Hepatocyte (in vitro differentiated cells): ENCODE data around the gene ATG14. TPM values are rescaled to one million over a fixed set of nuclear protein-coding genes. Genes with fewer than 3 reads are reported as not detected.
A peak's percentile ranks its signal among the peaks of the same experiment; 100 is the strongest.

Experiments used
- DNase-seq: peaks from one replicate; pipeline ENCODE4 v3.0.0-alpha.2; 2016; ENCODE audit warnings: low spot score
- H2AFZ ChIP-seq: fragments of 200-600 bp; sonication (generic); 2 replicates; pipeline ENCODE4 v1.6.0; 2016; ENCODE audit warnings: antibody characterized with exemption, mild to moderate bottlenecking
- H3K27ac ChIP-seq: fragments of 200-600 bp; sonication (generic); 2 replicates; pipeline ENCODE4 v1.5.1; 2016; ENCODE audit warnings: mild to moderate bottlenecking
- H3K27me3 ChIP-seq: fragments of 200-600 bp; sonication (generic); 2 replicates; pipeline ENCODE4 v1.6.1; 2016
- H3K36me3 ChIP-seq: fragments of 200-600 bp; sonication (generic); replicated peaks from 2 replicates; pipeline ENCODE4 v1.5.1; 2016; ENCODE audit warnings: low read depth; ENCODE audit not compliant: insufficient read depth
- H3K4me1 ChIP-seq: fragments of 200-600 bp; sonication (generic); 2 replicates; pipeline ENCODE4 v1.5.1; 2016; ENCODE audit warnings: mild to moderate bottlenecking, moderate library complexity; ENCODE audit not compliant: insufficient read depth
- H3K4me2 ChIP-seq: fragments of 200-600 bp; sonication (generic); 2 replicates; pipeline ENCODE4 v1.6.0; 2016
- H3K4me3 ChIP-seq: fragments of 200-600 bp; sonication (generic); 2 replicates; pipeline ENCODE4 v1.5.1; 2016; ENCODE audit warnings: mild to moderate bottlenecking
- H3K79me2 ChIP-seq: fragments of 200-600 bp; sonication (generic); 2 replicates; pipeline ENCODE4 v1.6.0; 2017; ENCODE audit warnings: mild to moderate bottlenecking
- H3K9me2 ChIP-seq: fragments of 200-600 bp; sonication (generic); replicated peaks from 2 replicates; pipeline ENCODE4 v1.6.0; 2017; ENCODE audit warnings: mild to moderate bottlenecking; ENCODE audit not compliant: insufficient read depth
- H3K9me3 ChIP-seq: fragments of 200-600 bp; sonication (generic); 2 replicates; pipeline ENCODE4 v1.5.1; 2016; ENCODE audit warnings: low read depth, mild to moderate bottlenecking
- H4K20me1 ChIP-seq: fragments of 200-600 bp; sonication (generic); 2 replicates; pipeline ENCODE4 v1.6.0; 2016; ENCODE audit warnings: mild to moderate bottlenecking; ENCODE audit not compliant: insufficient read depth, poor library complexity, severe bottlenecking
- CTCF ChIP-seq: fragments of 200-600 bp; sonication (generic); IDR thresholded peaks from 2 replicates; pipeline ENCODE4 v1.5.1; 2016; ENCODE audit warnings: antibody characterized with exemption, mild to moderate bottlenecking; ENCODE audit not compliant: poor library complexity
- EZH2 ChIP-seq: fragments of 200-600 bp; sonication (generic); IDR thresholded peaks from 2 replicates; pipeline ENCODE4 v1.6.1; 2016; ENCODE audit warnings: antibody characterized with exemption, mild to moderate bottlenecking, borderline replicate concordance
- EZH2phosphoT487 ChIP-seq: fragments of 200-600 bp; sonication (generic); IDR thresholded peaks from one replicate; pipeline ENCODE4 v1.6.1; 2018; ENCODE audit warnings: antibody characterized with exemption, mild to moderate bottlenecking, low read depth, moderate library complexity; ENCODE audit not compliant: unreplicated experiment, severe bottlenecking
- WGBS: methylation state at CpG from one replicate; pipeline ENCODE4 v1.1.6; 2016; ENCODE audit warnings: low lambda C conversion rate; ENCODE audit errors: missing lambda C conversion rate; 5-methylcytosine and 5-hydroxymethylcytosine counted together
- polyA plus RNA-seq: library from polyadenylated mRNA; unstranded; fragments of >200 nt; fragmentation: Nextera tagmentation; extraction: Ambion mirVana; gene quantifications from 2 replicates; pipeline ENCODE4 v1.2.1, GENCODE V29; 2016
- total RNA-seq: library from RNA; depleted of rRNA; stranded (reverse); fragments of >200 nt; gene quantifications from 2 replicates; pipeline ENCODE4 v1.2.3, GENCODE V29; 2014

The ATG14 gene
- total and polyA plus RNA-seq, 2 experiments from 2014 or later: 3.3 to 16.6 TPM

GRCh38 chr14:55351111-55351510 is 60.5 kb downstream of the ATG14 start:
- no peaks in the 10 kb centered on the region for H3K9me2 ChIP-seq
- no peak for DNase-seq
- 97% methylated on average over 9 of the region's 9 CpGs for WGBS
- no peaks in the 10 kb centered on the region for H3K36me3 ChIP-seq
- peaks cover 8% of the 10 kb centered on the region for H3K4me1 ChIP-seq
- no peak overlapping the region for H3K4me3 ChIP-seq
- TF ChIP-seq CTCF (no peak), EZH2phosphoT487 (no peak), EZH2 (no peak)
- no peak overlapping the region for H2AFZ ChIP-seq
- H3K9me3 ChIP-seq: no peaks in the 10 kb centered on the region
- H3K79me2 ChIP-seq: peaks cover 56% of the 10 kb centered on the region
- no peak overlapping the region for H3K27ac ChIP-seq
- no peak overlapping the region for H3K4me2 ChIP-seq
- no peaks in the 10 kb centered on the region for H3K27me3 ChIP-seq
- H4K20me1 ChIP-seq: no peaks in the 10 kb centered on the region

GRCh38 chr14:55350461-55350860 is 61.2 kb downstream of the ATG14 start:
- Histone ChIP-seq H3K27me3 (no peaks in the 10 kb centered on the region), H3K4me2 (no peak overlapping the region), H3K36me3 (no peaks in the 10 kb centered on the region), H2AFZ (no peak overlapping the region), H3K4me3 (no peak overlapping the region), H4K20me1 (peaks cover 4% of the 10 kb centered on the region), H3K79me2 (peaks cover 62% of the 10 kb centered on the region), H3K4me1 (peaks cover 8% of the 10 kb centered on the region), H3K27ac (no peak overlapping the region), H3K9me3 (no peaks in the 10 kb centered on the region), H3K9me2 (no peaks in the 10 kb centered on the region)
- DNase-seq: no peak
- no peak for TF ChIP-seq EZH2phosphoT487
- TF ChIP-seq EZH2: no peak
- no peak for TF ChIP-seq CTCF
- 95% methylated on average over 4 of the region's 4 CpGs for WGBS

DNA sequence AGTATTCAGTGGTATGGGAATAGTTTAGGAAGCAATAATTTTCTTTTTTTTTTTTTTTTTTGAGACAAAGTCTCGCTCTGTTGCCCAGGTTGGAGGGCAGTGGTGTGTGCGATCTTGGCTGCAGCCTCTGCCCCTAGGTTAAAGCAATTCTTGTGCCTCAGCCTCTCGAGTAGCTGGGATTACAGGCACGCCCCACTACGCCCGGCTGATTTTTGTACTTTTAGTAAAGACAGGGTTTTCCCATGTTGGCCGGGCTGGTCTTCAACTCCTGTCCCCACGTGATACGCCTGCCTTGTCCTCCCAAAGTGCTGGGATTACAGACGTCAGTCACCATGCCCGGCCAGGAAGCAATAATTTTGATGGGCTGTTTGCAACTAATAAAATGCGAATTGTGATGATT is 62.1 kb downstream of the ATG14 start:
- Histone ChIP-seq H3K4me2 (peak overlapping the region; percentile 7), H3K27ac (no peak overlapping the region), H3K79me2 (peaks cover 71% of the 10 kb centered on the region), H3K36me3 (no peaks in the 10 kb centered on the region), H3K9me2 (no peaks in the 10 kb centered on the region), H3K9me3 (no peaks in the 10 kb centered on the region), H2AFZ (no peak overlapping the region), H3K27me3 (no peaks in the 10 kb centered on the region), H4K20me1 (peaks cover 9% of the 10 kb centered on the region), H3K4me3 (no peak overlapping the region), H3K4me1 (peaks cover 8% of the 10 kb centered on the region)
- DNase-seq: no peak
- WGBS: 54% methylated on average over 12 of the region's 12 CpGs
- no peak for TF ChIP-seq EZH2
- TF ChIP-seq EZH2phosphoT487: no peak
- no peak for TF ChIP-seq CTCF
